GM12878 (cell line): ENCODE results near the gene CCNC. TPM values are rescaled to one million over a fixed set of nuclear protein-coding genes. Genes with fewer than 3 reads are reported as not detected.

Experiments
- ATAC-seq: fragments of 200-7000 bp; cut with Tn5 transposase; 3 replicates; pipeline ENCODE4 v1.9.1; 2020; ENCODE audit warnings: mild to moderate bottlenecking, moderate library complexity
- BruUV-seq: library from RNA; stranded (reverse); fragments of 400-500 nt; replicated peaks from 2 replicates; lab custom pipeline; 2021; lab: Mats Ljungman, UMichigan
- CTCF ChIA-PET: fragments of 300-600 bp; sonication (Branson Sonifier 250); formaldehyde crosslinking; extraction: SDS; loops from one replicate; lab custom pipeline; 2021; ENCODE audit warnings: inconsistent platforms; lab: Yijun Ruan, JAX
- POLR2A ChIA-PET: fragments of 350-600 bp; formaldehyde crosslinking; extraction: SDS; loops from one replicate; lab custom pipeline; 2021; ENCODE audit warnings: inconsistent platforms; lab: Charles Lee
- RAD21 ChIA-PET: fragments of 300-600 bp; sonication (Branson Sonifier 250); formaldehyde crosslinking; loops from one replicate; lab custom pipeline; 2023; ENCODE audit warnings: antibody characterized with exemption; ENCODE audit not compliant: unreplicated experiment; lab: Charles Lee
- SMC1A ChIA-PET: fragments of 300-600 bp; sonication (Branson Sonifier 250); formaldehyde crosslinking; loops from one replicate; lab custom pipeline; 2023; ENCODE audit not compliant: unreplicated experiment, uncharacterized antibody; lab: Charles Lee
- DNase-seq: peaks from one replicate; pipeline ENCODE4 v3.0.0-alpha.2; 2011; ENCODE audit warnings: low read depth, low spot score
- FAIRE-seq: peaks from 3 replicates; lab custom pipeline; 2011; peaks lifted over from hg19 to GRCh38; lab: Jason Lieb, UNC
- H2AFZ ChIP-seq: 2 replicates; pipeline ENCODE4 v1.6.0; 2011; ENCODE audit warnings: low read depth, low read length, control low read depth; ENCODE audit not compliant: control insufficient read depth
- H3K27ac ChIP-seq: 2 replicates; pipeline ENCODE4 v1.5.1; 2011; ENCODE audit warnings: control low read depth; ENCODE audit not compliant: control insufficient read depth, insufficient read depth
- H3K27me3 ChIP-seq, 2 experiments: replicated peaks in 1 of 2; 2 replicates each; pipeline versions ENCODE4 v1.6.0 to v1.6.1; 2011; ENCODE audit warnings: low read length in 1 of 2; ENCODE audit not compliant: control insufficient read depth in 2 of 2, insufficient read depth in 2 of 2
- H3K36me3 ChIP-seq, 2 experiments: 2 replicates each; pipeline ENCODE4 v1.5.1; 2011; ENCODE audit warnings: low read length in 1 of 2; ENCODE audit not compliant: control insufficient read depth in 2 of 2, insufficient read depth in 2 of 2
- H3K4me1 ChIP-seq: 2 replicates; pipeline ENCODE4 v1.6.1; 2011; ENCODE audit warnings: mild to moderate bottlenecking, low read length, moderate library complexity, mixed read lengths; ENCODE audit not compliant: control insufficient read depth, insufficient read depth
- H3K4me2 ChIP-seq: 2 replicates; pipeline ENCODE4 v1.6.0; 2011; ENCODE audit warnings: control low read depth; ENCODE audit not compliant: control insufficient read depth, insufficient read depth
- H3K4me3 ChIP-seq: fragments of 200-600 bp; sonication (generic); 2 replicates; pipeline ENCODE4 v1.5.1; 2016
- H3K79me2 ChIP-seq: 2 replicates; pipeline ENCODE4 v1.6.0; 2011; ENCODE audit warnings: low read length; ENCODE audit not compliant: control insufficient read depth, insufficient read depth
- H3K9ac ChIP-seq: 2 replicates; pipeline ENCODE4 v1.8.0; 2011; ENCODE audit warnings: low read length, control low read depth, mixed read lengths; ENCODE audit not compliant: control insufficient read depth, insufficient read depth
- H3K9me3 ChIP-seq: replicated peaks from 3 replicates; pipeline ENCODE4 v1.5.1; 2011; ENCODE audit warnings: mild to moderate bottlenecking, low read length; ENCODE audit not compliant: control insufficient read depth, insufficient read depth
- H4K20me1 ChIP-seq: 2 replicates; pipeline ENCODE4 v1.6.0; 2011; ENCODE audit not compliant: control insufficient read depth, insufficient read depth
- CBFB ChIP-seq: IDR thresholded peaks from 2 replicates; pipeline ENCODE4 v1.6.1; 2016; ENCODE audit warnings: antibody characterized with exemption, low read depth
- REST ChIP-seq: IDR thresholded peaks from 2 replicates; pipeline ENCODE4 v1.6.1; 2012; ENCODE audit warnings: mild to moderate bottlenecking, low read depth, low read length
- ZNF622 ChIP-seq: fragments of 450-650 bp; IDR thresholded peaks from 2 replicates; pipeline ENCODE4 v1.6.1; 2017; ENCODE audit warnings: mild to moderate bottlenecking, inconsistent platforms
- WGBS: methylation state at CpG from one replicate; pipeline ENCODE4 v1.1.6; 2016; ENCODE audit warnings: low lambda C conversion rate; ENCODE audit not compliant: insufficient replicate concordance, insufficient coverage; ENCODE audit errors: missing lambda C conversion rate; 5-methylcytosine and 5-hydroxymethylcytosine counted together
- in situ Hi-C: fragments of 300-500 bp; cut with MboI; formaldehyde crosslinking; loops from 9 replicates; pipeline ENCODE4 v1.14.3; 2018; ENCODE audit warnings: mixed read lengths
- intact Hi-C: fragments of 100-400 bp; cut with micrococcal nuclease; formaldehyde crosslinking; loops from one replicate; pipeline ENCODE4 v1.14.2; 2022; ENCODE audit not compliant: unreplicated experiment
- polyA plus RNA-seq, 11 experiments: library from polyadenylated mRNA; depleted of rRNA in 4 of 11; unstranded in 6 of 11; stranded (reverse) in 5 of 11; fragments of >200 nt; fragmentation: Nextera tagmentation in 4 of 11; fragmentation: Illumina TruSeq in 1 of 11; extraction: Ambion mirVana in 4 of 11; extraction: Trizol in 1 of 11; gene quantifications; 1 replicate in 1 of 11; 2 replicates in 10 of 11; pipeline versions ENCODE4 v1.2.1 to v1.2.3, GENCODE V29; 2011 to 2016; ENCODE audit warnings: inconsistent platforms in 2 of 11, missing spikeins in 2 of 11, low read depth in 1 of 11
- total RNA-seq, 4 experiments: library from RNA; depleted of rRNA in 3 of 4; stranded (reverse); fragments of >200 nt in 3 of 4; fragmentation: Illumina TruSeq in 1 of 4; extraction: Trizol in 1 of 4; gene quantifications; 2 replicates each; pipeline versions ENCODE4 v1.2.1 to v1.2.3, GENCODE V29; 2013 to 2021
- TF ChIP-seq, protein P1 (sequence below): IDR thresholded peaks from 2 replicates; pipeline ENCODE4 v1.6.1; 2012; ENCODE audit warnings: low read depth, low read length, improper control_type of control experiment

Gene CCNC
- total and polyA plus RNA-seq, 10 of the 15 experiments (the other 5 are each of a cell fraction or from before 2014, with no cell fraction given), result 68.5 to 168 (median 99.4) TPM

GRCh38 chr6:99614430-99615186 lies 46.1 kb upstream of the CCNC start:
- Histone ChIP-seq H3K4me2 (peak overlapping the region; percentile 65), H2AFZ (peak overlapping the region; percentile 81), H3K79me2 (no peaks in the 10 kb centered on the region), H3K4me3 (peak overlapping the region; percentile 49; the same call in 1 of the 2 replicates), H3K27ac (no peak overlapping the region), H3K4me1 (peaks cover 19% of the 10 kb centered on the region), H3K9me3 (peaks cover 4% of the 10 kb centered on the region; the same call in 2 of the 3 replicates), H3K36me3 (no peaks in the 10 kb centered on the region)
- no peak for FAIRE-seq
- BruUV-seq, result no TSS peak
- intact Hi-C loops (loop anchor here (5.0 kb wide), 3 partner anchors 97 to 282 kb away; partner anchors contain the start of gene USP45), in situ Hi-C loops (no loop called here)
- peak; percentile 23 for ATAC-seq
- POLR2A ChIA-PET, result no interaction called here
- DNase-seq, result no peak
- TF ChIP-seq, protein P1, sequence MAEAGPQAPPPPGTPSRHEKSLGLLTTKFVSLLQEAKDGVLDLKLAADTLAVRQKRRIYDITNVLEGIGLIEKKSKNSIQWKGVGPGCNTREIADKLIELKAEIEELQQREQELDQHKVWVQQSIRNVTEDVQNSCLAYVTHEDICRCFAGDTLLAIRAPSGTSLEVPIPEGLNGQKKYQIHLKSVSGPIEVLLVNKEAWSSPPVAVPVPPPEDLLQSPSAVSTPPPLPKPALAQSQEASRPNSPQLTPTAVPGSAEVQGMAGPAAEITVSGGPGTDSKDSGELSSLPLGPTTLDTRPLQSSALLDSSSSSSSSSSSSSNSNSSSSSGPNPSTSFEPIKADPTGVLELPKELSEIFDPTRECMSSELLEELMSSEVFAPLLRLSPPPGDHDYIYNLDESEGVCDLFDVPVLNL, result peak; percentile 82
- TF ChIP-seq REST, result peak; percentile 37; the same call in 1 of the 2 replicates
- no peak for TF ChIP-seq CBFB
- no peak for TF ChIP-seq ZNF622
- TF ChIP-seq, all 136 proteins: peak for 2
- H3K27me3 ChIP-seq, result peaks cover 3 to 14% of the 10 kb centered on the region in 2 experiments
- H3K9ac ChIP-seq, result no peak overlapping the region
- WGBS, result 6% methylated on average over 55 of the region's 55 CpGs
- ChIA-PET RAD21 (no interaction called here), CTCF (interaction anchor here (1.2 kb wide), 1 partner anchor 146 kb away, joined by 3 read pairs; no protein-coding TSS in a partner anchor), SMC1A (no interaction called here)
- H4K20me1 ChIP-seq, result no peaks in the 10 kb centered on the region
